ENCODE data around the gene AHCYL2.

- TF ChIP-seq CTCF (IDR thresholded peaks at IDR 0.05; ENCODE audit: low read depth, low read length, poor library complexity, severe bottlenecking) (no peak), EZH2phosphoT487 (IDR thresholded peaks at IDR 0.05; ENCODE audit: borderline replicate concordance, low read length) (no peak)
These were observed 192.2 kb downstream of the AHCYL2 start for GRCh38 chr7:129417073-129417472.
